GOT3 (cell line): ENCODE data around the gene APBA2.

Experiments
- DNase-seq: peaks from one replicate; lab custom pipeline; 2025; ENCODE audit warnings: mixed read lengths; lab: John Stamatoyannopoulos, UW

Gene APBA2

DNA sequence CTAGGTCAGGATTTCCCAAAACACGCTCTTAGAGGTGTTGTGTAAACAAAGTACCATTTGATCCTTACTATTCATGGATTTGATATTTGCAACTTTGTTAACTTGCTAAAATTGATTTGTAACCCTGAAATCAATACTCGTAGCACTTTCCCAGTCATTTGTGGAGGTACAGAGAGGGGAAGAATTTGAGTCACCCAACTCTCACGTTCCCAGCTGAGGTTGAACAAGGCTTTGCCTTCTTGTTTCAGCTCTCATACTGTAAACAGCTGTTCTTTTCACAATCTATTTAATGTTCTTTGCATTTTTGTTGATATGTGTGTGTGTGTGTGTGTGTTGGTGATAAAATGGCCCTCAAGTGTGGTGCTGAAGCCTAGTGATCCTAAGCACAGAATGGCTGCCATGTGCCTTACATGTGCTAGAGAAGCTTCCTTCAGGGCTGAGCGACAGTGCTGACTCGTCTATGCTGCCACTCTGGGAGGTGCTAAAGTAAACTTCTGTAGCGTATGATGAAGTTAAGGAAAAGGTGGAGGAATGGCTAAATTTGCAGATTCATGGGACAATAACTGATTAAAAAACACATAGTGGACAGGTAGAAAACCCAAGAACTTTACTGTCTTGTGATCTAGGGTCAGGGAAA is 173.2 kb downstream of the APBA2 start:
- DNase-seq: no peak

DNA sequence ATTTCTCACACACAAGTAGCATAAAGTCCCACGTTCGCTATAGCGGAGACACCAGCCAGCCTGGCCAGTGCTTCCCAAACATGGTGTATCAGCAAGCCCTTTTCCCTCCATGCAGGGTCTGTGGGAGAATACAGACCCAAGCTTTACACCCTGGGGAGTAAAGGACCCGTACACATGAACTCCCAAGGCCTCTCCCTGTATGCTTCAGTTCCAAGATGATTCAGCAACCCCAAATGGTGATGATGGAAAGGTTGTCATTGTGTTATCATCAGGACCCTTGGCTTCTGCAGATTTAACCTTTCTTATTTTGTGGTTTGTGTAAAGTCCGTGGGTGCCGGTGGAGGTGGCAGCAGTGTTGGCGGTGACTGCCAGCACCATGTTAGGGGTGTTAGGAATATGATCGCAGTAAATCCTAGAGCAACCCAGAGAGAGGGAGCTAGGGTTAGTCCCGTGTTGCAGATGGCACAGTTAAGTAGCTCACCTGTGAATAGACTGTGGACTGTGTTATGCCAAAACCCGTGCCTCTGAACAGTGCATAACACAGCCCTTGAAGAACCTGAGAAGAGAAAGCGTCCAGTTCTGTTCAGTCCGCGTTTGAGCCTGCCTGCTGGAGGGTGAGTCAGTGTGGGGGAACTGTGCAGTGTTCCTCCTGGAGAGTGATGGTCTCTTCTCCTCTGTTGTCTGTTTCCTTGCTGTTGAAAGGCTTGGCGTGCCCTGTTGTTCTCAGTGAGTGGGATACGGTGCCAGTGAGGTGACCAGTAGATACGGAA is 174.3 kb downstream of the APBA2 start:
- DNase-seq: no peak

DNA sequence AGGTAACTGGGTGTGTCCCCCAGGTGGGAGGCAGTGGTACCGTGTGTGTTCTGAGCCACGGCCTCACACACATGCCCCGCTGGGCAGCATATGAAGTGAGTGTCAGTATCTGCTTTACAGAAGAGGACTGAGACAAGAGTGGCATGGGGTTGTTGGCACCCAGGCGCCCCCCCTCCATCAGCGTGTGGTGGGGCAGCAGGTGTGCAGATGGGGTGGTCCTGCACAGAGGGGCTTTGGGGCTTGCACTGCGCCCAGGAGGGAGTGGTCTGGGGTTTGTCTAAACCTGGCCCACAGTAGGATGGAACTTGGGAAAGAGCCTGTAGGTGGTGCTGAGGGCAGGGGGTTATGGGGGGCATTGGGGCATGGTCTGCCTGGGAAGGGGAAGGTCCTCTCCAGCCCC is 176.0 kb downstream of the APBA2 start:
- no peak for DNase-seq

GRCh38 chr15:29062179-29062591 is 176.4 kb downstream of the APBA2 start:
- DNase-seq: no peak

GRCh38 chr15:29062626-29063025 is 176.9 kb downstream of the APBA2 start:
- DNase-seq: no peak

DNA sequence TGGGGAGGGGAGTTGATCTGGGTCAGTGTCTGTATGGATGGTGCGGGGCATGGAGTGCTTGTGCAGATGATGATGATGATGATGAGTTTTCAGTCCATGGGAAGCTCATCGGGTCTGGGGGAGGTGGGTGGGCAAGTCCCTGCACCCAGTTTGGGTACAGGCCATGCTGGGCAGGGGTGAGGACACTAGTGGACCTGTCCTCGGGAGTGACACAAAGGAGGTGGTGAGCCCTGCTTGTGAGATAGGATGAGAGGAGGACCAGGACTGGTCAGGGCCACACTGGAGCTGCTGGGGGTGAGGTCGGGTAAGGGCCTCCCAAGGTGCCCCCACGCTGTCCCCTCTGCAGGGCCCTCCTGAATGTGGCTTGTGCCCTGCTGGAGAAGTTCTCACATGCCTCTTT is 177.9 kb downstream of the APBA2 start:
- DNase-seq: no peak

DNA sequence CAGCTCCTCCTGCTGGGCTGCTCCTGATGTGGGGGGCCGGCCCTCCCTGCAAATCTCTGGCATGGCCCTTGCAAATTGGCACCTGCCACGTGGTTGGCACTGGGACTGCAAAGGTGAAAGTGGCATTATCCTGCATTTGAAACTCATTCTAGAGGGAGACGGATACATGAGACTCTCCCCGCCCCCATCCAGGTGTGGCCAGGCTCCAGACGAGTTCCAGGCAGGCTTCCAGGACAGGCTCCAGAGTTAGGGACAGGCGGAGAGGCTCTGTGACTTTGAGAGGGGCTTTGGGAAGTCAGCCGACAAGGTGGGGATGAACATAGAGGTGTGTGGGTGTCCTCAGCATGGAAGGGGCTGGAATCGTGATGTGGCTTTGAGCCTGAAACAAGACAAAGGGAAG is 178.5 kb downstream of the APBA2 start:
- no peak for DNase-seq

DNA sequence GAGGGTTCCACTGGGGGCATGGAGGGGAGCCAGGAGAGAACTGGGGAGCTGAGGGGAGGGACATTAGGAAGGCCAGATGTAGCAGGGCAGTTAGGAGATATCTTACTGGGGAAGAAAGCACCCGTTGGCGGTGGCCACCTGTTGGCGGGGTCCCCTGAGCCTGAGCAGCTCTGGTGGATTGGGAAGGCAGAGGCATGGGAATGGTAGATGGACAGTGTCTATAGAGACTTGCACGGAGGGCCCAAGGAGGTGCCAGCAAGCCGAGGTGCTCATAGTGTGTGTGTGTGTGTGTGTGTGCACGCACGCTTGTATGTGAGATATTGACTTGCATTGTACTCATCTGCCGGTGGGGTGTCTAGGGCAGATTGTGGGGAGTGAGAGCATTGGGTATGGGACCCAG is 179.0 kb downstream of the APBA2 start:
- DNase-seq: no peak

- no peak for DNase-seq
Observed at GRCh38 chr15:29065571-29065970, 179.8 kb downstream of the APBA2 start.

DNA sequence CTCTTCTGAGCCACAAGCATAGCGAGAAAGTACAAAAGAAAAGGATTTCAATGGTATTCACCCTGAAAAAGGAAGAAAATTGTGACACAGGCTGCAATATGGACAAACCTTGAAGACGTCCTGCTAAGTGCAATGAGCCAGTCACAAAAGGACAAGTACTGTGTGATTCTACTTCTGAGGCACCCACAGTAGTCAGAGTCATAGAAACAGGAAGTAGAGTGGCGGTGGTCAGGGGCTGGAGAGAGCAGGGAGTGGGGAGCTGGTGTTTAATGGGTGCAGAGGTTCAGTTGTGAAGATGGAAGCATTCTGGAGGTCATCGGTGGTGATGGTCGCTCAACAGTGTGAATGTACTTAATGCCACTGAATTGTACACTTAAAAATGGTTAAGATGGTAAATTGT is 180.5 kb downstream of the APBA2 start:
- DNase-seq: no peak

GRCh38 chr15:29066838-29067237 is 181.1 kb downstream of the APBA2 start:
- DNase-seq: no peak

DNA sequence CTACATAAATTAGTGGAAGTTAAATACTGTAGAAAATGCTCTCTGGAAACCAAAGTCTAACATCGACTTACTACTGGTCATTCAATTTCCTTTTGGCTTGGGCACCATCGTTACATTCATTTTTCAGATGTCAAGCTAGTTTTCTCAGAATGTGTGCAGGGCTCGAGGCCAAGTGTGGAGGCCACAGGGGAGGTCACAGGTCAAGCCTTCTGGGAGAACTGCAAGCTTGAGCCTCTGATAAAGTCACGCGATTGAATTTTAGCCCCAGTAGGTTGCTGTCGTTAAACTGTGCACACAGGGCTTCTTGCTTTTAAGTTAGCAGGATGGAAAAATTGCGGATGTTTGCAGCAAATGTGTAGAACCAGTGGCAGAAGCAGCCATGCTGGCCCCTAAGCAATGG is 182.2 kb downstream of the APBA2 start:
- no peak for DNase-seq

DNA sequence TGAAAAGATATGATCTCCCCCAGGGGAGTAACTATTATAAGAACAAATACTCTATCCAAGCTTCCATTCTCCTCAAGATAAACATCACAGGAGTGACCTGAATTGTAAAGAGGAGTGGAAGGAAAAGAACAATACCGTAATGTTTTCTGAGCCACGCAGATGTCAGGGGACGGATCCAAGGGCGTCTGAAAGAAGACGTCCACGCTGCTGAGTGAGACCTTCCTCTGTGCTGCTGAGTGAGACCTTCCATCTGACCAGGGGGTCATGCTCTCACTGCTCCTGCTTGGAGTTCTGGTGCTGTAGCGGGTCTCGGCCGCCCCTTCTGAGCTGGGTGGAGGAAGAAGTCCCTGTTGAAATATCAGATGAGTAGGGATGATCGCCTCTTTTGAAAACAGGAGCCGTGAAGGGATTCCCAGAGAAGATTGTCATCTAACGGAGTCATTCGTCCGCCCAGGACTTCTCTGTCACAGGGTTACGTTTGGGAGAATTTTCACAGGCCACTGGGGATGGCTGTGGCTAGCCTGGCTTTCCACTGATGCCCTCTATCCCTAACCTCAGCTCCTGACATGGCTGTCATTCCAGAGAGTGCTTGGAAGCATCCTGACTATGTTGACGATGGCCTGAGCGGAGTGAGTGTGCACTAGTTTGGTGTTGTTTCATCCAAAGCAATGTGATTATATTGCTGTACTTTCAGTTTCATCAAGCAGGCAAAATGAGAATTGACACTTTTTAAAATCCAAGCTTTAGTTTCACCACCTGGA is 184.9 kb downstream of the APBA2 start:
- no peak for DNase-seq

DNA sequence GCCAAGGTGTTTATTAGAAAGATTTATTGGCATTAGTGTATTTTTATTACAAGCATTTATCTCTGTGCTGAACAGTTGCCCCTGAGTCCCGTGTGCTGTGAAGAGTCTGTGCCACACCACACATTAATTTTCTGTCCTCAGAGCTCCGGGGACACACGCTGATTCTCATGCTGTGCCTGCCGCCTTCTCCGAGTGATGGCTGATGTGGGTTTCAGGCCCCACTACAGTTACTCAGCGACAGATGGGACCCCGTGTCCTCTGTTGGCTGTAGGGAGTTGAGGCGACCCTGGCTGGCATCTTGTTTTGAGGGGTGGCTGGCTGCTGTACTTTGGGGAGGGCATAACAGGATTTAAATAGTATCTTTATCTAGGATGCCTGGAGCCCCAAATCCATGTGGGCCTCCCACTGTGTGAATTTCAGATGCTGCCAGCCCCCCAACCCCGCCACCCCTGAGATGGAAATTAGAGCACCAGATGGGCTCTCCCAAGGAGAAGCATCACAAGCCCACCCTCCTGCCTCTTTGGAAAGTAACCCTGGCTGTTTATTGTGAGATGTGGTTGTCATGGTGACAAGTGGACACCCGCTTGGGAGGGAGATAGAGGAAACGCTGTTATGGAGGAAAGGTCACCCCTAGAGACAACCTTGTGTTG is 185.6 kb downstream of the APBA2 start:
- DNase-seq: no peak

DNA sequence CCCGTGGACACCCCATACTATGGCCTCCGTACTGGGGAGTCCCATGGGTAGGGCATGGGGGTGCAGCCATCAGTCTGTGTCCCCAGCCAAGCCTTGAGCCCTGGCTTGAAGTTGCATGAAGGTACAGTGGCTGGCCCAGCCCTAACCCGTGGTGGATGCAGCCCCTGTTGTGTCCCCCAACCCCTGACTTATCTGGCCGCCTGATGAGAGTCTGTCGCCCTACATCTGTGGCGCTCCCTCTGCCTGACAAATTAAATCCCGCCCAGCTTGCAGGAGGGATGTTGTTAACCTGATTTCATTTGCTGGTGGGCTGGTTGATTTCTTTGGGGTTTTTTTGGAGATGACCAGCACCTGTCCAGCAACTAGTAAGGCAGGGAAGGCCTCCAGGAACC is 186.1 kb downstream of the APBA2 start:
- DNase-seq: no peak

DNA sequence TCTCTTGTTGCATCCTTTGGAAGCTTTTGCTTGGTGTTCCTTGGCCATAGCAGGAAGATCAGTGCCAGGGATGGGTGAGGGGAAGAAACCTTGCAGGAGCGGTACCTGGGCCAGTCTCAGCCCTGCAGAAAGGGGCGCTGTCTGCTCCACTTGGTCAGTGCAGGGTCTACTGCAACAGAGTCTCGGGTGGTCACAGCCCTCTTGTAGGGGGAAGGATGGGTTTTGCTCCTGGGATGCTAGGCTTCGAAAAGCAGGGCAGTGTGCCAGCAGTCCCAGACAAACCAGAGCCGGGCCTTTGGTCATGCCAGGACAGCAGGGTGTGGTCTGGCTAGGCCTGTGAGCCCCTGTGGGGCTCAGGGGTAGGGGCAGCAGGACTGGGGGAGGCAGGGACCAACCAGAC is 186.7 kb downstream of the APBA2 start:
- DNase-seq: no peak

- DNase-seq: no peak
Observed at GRCh38 chr15:29074045-29074444, 188.3 kb downstream of the APBA2 start.

GRCh38 chr15:29078541-29078940 is 192.8 kb downstream of the APBA2 start:
- no peak for DNase-seq

DNA sequence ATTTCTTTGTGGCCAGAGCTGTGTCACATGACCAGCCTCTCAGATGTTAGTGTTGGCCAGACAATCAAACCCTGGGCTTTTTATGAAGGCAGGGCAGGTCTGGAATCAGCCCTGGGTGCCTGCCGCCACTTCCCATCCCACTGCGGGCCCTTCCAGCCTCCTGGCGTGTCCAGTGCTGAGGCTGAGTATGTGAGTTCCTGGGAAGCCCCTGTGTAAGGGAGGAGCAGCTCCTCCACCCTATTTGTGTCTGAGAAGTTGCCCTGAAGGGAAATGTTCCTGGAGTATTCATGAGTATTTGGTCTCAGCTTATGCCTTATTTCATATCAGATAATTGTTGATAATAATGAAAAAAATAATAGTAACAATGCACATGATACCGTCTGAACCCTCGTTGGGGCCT is 193.7 kb downstream of the APBA2 start:
- DNase-seq: no peak

DNA sequence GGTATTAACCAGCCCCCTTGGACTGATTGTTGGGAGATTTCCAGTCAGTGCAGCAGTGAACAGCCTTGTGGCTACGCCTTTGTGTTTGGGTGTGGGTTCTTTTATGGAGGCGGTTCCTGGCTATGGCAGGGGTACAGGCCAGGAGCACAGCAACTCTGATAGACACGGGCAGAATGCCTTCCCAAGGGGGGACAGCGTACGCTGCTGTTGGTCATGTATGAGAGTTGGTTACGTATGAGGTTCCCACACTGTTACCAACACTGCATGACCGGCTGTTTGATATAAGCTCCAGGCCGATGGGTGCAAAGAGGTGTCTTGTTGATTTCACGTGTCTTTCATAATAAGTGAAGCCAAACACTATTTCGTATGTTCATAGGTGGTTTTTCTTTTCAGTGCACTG is 196.0 kb downstream of the APBA2 start:
- DNase-seq: no peak

- no peak for DNase-seq
Observed at GRCh38 chr15:29083161-29083560, 197.4 kb downstream of the APBA2 start.

- DNase-seq: no peak
Observed at GRCh38 chr15:29083858-29084257, 198.1 kb downstream of the APBA2 start.

GRCh38 chr15:29086001-29086400 is 200.2 kb downstream of the APBA2 start:
- no peak for DNase-seq
